GM12801 (cell line): Measurements from ENCODE around the gene PSMC3.

Experiments
- TF ChIP-seq, protein P1 (sequence below): IDR thresholded peaks from one replicate; pipeline ENCODE4 v1.5.1; 2011; ENCODE audit warnings: control low read depth; ENCODE audit not compliant: insufficient read length; ENCODE audit errors: extremely low read depth

The PSMC3 gene

DNA sequence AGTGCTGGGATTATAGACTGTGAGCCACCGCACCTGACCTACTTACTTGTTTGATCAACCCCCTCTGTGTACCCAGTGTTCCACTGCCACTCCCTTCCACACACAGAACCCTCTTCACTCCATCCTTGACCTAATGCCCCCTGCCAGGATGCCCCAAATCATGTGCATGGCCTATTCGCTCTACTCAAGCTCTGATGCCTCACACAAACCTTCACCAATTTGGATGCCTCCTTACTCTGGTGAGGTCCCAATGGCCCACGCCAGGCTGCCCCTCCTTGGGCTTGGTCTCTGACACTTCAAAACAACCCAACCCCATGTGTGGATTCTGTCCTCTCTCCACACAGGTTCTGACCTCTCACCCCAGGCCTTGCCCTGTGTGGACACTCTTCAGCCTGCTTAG is 9.4 kb upstream of the PSMC3 start:
- TF ChIP-seq, protein P1, sequence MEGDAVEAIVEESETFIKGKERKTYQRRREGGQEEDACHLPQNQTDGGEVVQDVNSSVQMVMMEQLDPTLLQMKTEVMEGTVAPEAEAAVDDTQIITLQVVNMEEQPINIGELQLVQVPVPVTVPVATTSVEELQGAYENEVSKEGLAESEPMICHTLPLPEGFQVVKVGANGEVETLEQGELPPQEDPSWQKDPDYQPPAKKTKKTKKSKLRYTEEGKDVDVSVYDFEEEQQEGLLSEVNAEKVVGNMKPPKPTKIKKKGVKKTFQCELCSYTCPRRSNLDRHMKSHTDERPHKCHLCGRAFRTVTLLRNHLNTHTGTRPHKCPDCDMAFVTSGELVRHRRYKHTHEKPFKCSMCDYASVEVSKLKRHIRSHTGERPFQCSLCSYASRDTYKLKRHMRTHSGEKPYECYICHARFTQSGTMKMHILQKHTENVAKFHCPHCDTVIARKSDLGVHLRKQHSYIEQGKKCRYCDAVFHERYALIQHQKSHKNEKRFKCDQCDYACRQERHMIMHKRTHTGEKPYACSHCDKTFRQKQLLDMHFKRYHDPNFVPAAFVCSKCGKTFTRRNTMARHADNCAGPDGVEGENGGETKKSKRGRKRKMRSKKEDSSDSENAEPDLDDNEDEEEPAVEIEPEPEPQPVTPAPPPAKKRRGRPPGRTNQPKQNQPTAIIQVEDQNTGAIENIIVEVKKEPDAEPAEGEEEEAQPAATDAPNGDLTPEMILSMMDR: no peak

DNA sequence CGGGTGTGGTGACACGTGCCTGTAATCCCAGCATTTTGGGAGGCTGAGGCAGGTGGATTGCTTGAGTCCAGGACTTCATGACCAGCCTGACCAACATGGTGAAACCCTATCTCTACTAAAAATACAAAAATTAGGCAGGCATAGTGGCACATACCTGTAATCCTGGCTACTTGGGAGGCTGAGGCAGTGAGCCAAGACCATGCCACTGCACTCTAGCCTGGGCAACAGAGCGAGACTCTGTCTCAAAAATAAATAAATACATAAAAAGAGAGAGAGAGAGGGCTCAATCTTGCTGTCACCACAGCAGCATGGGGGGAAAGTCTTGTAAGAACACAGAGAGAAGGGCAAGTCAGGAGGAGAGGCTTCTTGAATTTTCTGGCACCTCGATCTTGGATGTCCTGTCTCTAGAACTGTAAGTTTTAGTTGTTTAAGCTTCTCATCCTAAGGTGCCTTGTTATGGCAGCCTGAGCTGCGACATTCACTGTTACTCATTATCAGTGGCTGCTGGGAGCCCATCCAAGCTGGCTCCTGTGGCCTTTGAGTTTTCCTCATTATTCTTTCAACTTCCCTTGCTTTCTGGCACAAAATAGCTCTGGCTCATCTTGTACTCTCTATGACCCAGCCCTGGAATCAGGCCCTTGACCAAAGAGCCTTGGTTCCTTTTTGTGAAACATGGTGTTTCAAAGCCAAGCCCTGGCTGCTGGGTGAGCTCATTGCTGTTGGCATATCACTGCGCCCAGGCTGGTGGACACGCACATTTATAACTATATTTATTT is 8.0 kb upstream of the PSMC3 start:
- TF ChIP-seq, protein P1: no peak

DNA sequence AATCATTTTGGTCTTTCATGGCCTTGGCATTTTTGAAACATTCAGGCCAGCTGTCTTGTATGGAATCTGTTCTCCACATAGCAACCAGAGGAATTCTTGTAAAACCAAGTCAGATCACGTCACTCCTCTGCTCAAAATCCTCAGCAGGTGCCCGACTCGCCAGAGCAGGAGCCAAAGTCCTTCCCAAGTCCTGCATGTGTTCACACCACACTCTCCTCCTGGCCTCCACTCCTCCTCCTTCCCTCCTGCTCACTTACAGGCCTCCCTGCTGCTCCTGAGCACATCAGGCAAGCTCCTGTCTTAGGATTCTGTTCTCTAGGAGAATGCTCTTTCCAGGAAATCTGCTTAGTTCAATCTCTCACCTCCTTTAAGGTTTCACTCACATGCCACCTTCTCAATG is 6.9 kb upstream of the PSMC3 start:
- TF ChIP-seq, protein P1: no peak

DNA sequence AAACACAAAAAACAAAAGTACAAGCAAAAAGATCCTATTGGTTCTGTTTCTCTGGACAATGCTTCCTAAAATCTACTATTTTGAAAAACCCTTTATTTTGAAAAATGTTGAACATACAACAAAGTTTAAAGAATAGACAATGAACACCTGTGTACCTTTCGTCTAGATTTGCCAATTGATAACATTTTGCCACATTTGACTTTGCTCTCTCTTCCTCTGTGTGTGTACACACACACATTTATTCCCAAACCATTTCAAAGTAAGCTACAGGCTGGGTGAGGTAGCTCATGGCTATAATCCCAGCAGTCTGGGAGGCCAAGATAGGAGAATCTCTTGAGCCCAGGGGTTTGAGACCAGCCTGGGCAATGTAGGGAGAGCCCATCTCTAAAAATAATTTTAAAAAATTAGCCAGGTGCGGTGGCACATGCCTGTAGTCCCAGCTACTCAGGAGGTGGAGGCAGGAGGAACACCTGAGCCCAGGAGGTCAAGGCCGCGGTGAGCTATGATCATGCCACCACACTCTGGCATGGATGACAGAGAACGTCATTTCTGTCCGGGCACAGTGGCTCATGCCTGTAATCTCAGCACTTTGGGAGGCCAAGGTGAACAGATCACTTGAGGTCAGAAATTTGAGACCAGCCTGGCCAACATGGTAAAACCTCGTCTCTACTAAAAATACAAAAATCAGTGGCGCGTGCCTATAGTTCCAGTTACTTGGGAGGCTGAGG is 5.3 kb upstream of the PSMC3 start:
- TF ChIP-seq, protein P1: no peak

DNA sequence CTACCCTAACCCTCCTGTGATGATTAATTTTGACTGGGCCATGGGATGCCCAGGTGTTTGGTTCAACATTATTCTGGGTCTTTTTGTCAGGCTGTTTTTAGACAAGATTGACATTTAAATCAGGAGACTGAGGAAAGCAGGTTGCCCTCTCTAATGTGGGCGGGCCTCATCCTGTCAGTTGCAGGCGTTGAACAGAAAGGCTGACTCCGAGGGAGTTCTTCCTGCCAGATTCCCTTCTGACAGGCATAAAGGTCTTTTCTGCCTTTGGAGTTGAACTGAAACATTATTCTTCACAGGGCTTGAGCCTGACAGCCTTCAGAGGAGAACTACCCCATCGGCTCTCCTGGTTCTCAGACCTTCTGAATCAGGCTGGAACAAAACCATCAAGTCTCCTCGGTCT is 4.3 kb upstream of the PSMC3 start:
- TF ChIP-seq, protein P1: no peak

DNA sequence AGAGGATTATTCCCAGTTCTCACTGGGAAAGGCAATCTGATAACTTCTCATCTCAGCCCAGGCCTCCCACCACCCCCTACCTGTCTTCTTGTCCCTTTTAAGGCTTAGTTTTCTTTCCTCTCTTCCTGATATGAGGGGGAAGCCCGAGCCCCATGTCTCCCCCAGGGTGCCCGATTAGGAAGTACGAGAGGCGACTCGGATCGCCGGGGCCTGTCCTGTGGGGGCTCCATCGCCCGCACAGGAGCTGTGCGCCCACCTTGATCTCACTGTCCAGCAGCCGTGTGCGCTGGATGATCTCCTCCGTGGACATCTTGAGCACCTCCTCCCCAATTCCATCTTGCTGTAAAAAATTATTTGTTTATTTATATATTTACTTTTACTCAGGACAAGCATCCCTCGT is 628 bp downstream of the PSMC3 start:
- TF ChIP-seq, protein P1: no peak

DNA sequence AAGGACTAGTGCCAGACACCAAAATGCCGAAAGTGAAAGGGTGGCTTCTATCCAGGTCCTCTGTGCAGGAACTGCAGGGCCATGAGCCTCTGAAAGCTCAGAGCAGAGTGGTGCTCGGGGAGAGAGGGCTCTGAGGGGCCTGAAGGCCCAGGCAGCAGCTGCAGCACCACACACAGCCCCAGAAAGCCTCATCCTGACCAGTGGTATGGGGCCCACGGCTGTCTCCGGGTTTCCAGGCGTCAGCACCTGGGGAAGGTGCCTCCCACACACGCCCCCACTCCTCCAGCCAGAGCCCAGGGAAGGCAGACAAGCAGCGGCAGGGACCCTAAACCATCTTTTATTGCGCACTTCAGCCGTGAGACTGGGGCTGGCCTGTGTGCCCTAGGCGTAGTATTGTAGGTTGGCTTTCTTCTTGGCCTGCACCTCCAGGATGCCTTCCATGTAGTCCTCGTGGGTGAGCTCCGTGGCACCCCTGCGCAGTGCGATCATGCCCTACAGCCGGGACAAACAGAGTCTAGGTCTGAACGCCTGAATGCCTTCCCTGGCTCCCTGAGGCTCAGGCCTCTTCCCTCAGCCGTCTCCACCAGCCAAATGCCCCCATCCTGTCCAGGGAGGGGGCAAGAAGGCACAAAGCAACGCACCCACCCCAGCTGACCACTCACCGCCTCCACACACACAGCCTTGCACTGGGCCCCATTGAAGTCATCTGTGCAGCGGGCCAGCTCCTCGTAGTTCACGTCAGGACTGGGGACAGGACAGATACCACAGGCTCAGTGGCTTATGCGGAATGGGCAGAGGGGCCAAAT is 7.6 kb downstream of the PSMC3 start:
- TF ChIP-seq, protein P1: no peak
